Liver (tissue), 9 donors: ENCODE data around the gene LINGO3. TPM values are rescaled to one million over a fixed set of nuclear protein-coding genes. Genes with fewer than 3 reads are reported as not detected.

ENCODE experiments used
- DNase-seq: peaks from one replicate; pipeline ENCODE4 v3.0.0-alpha.2; 2017; ENCODE audit warnings: low spot score
- H3K27ac ChIP-seq, 2 donors: one replicate each; pipeline ENCODE4 v1.7.0; 2013; ENCODE audit warnings: inconsistent platforms in 2 of 2, low read length in 2 of 2, control low read depth in 1 of 2, low read depth in 1 of 2, mild to moderate bottlenecking in 1 of 2
- H3K27me3 ChIP-seq, 4 donors: one replicate each; pipeline versions ENCODE4 v1.6.1 to v1.7.0; 2013; ENCODE audit warnings: low read length in 3 of 4, inconsistent platforms in 1 of 4, mild to moderate bottlenecking in 1 of 4, moderate library complexity in 1 of 4; ENCODE audit not compliant: control insufficient read depth in 4 of 4, insufficient read depth in 4 of 4
- H3K36me3 ChIP-seq, 4 donors: one replicate each; pipeline versions ENCODE4 v1.6.1 to v1.7.0; 2013; ENCODE audit warnings: low read length in 3 of 4, mild to moderate bottlenecking in 3 of 4, low read depth in 1 of 4, moderate library complexity in 1 of 4; ENCODE audit not compliant: control insufficient read depth in 4 of 4, insufficient read depth in 3 of 4
- H3K4me1 ChIP-seq, 4 donors: one replicate each; pipeline versions ENCODE4 v1.6.1 to v1.7.0; 2013; ENCODE audit warnings: low read length in 3 of 4, mild to moderate bottlenecking in 3 of 4, moderate library complexity in 1 of 4; ENCODE audit not compliant: control insufficient read depth in 4 of 4, insufficient read depth in 4 of 4
- H3K4me3 ChIP-seq, 3 donors: one replicate each; pipeline versions ENCODE4 v1.6.1 to v1.7.0; 2013; ENCODE audit warnings: low read length in 3 of 3, control low read depth in 1 of 3, low read depth in 1 of 3, mild to moderate bottlenecking in 1 of 3
- H3K9ac ChIP-seq, 2 donors: one replicate each; pipeline ENCODE4 v1.7.0; 2013; ENCODE audit warnings: low read length in 2 of 2, mild to moderate bottlenecking in 2 of 2, moderate library complexity in 2 of 2, control low read depth in 1 of 2, low read depth in 1 of 2
- H3K9me3 ChIP-seq, 4 donors: one replicate each; pipeline versions ENCODE4 v1.6.1 to v1.7.0; 2013; ENCODE audit warnings: low read length in 3 of 4; ENCODE audit not compliant: control insufficient read depth in 4 of 4
- EGR1 ChIP-seq, 2 donors: IDR thresholded peaks; 2 replicates each; pipeline ENCODE4 v1.6.1; 2016 to 2018; ENCODE audit warnings: antibody characterized with exemption in 2 of 2, low read depth in 2 of 2
- FOXA2 ChIP-seq: IDR thresholded peaks from 2 replicates; pipeline ENCODE4 v1.6.1; 2016; ENCODE audit warnings: antibody characterized with exemption
- JUND ChIP-seq, 2 donors: IDR thresholded peaks; 2 replicates each; pipeline ENCODE4 v1.6.1; 2016; ENCODE audit warnings: antibody characterized with exemption in 2 of 2
- RXRA ChIP-seq, 2 donors: IDR thresholded peaks; 2 replicates each; pipeline ENCODE4 v1.6.1; 2017 to 2018; ENCODE audit warnings: antibody characterized with exemption in 2 of 2, mild to moderate bottlenecking in 1 of 2
- YY1 ChIP-seq: IDR thresholded peaks from 2 replicates; pipeline ENCODE4 v1.6.1; 2016; ENCODE audit warnings: antibody characterized with exemption, mild to moderate bottlenecking
- WGBS: extraction: QIAGEN DNeasy Blood & Tissue Kit; methylation state at CpG from one replicate; pipeline ENCODE4 v1.1.7; 2013; 5-methylcytosine and 5-hydroxymethylcytosine counted together
- polyA plus RNA-seq, 2 donors: library from polyadenylated mRNA; stranded (reverse) in 1 of 2; unstranded in 1 of 2; fragments of 200-250 nt in 1 of 2; fragments of >200 nt in 1 of 2; fragmentation: Nextera tagmentation in 1 of 2; extraction: Ambion mirVana in 1 of 2; gene quantifications; one replicate each; pipeline versions ENCODE4 v1.2.1 to v1.2.3, GENCODE V29; 2013 to 2015
- total RNA-seq, 2 donors: library from RNA; depleted of rRNA; stranded (reverse); fragments of >200 nt; gene quantifications; one replicate each; pipeline ENCODE4 v1.2.3, GENCODE V29; 2014
- TF ChIP-seq, protein P1 (sequence below): fragments of 150-350 bp; IDR thresholded peaks from 2 replicates; pipeline ENCODE4 v1.5.1; 2017; ENCODE audit warnings: improper control_type of control experiment, low read depth, low read length; ENCODE audit not compliant: missing input control
- TF ChIP-seq, protein P2 (sequence below): IDR thresholded peaks from 2 replicates; pipeline ENCODE4 v1.6.1; 2016; ENCODE audit warnings: antibody characterized with exemption
- TF ChIP-seq, protein P3 (sequence below): IDR thresholded peaks from 2 replicates; pipeline ENCODE4 v1.6.1; 2016; ENCODE audit warnings: antibody characterized with exemption
- donor health status: healthy.
- donor health status: healthy.
- donor health status: healthy.
- donor health status: healthy.
- donor health status: healthy.

Gene LINGO3
- total and polyA plus RNA-seq, 4 donors, result 0.02 to 0.08 (median 0.07) TPM

DNA sequence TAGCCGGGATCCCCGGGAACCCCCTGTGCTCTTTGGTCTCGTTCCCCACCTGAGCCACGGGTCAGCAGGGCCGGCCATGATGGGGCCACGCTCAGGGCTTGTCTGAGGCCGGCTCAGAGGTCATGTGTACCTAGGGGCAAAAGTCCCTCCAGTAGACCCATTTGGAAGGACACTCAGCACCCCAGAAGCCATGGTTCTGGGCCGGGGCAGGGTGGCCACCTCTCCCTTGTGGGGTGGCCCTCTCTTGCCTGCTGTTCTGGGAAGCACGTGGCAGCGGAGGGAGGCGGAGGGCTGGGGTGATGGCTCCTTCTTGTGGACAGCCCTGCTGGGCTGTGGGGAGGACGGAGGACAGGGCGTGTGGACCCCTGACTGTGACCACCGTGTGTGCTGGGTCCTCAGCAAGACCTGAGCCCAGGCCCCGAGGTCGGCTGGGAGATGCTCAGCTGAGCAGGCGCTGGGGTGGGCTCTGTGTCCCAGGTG lies 19.6 kb downstream of the LINGO3 start (continued):
- no peak for TF ChIP-seq YY1
- TF ChIP-seq, protein P1, sequence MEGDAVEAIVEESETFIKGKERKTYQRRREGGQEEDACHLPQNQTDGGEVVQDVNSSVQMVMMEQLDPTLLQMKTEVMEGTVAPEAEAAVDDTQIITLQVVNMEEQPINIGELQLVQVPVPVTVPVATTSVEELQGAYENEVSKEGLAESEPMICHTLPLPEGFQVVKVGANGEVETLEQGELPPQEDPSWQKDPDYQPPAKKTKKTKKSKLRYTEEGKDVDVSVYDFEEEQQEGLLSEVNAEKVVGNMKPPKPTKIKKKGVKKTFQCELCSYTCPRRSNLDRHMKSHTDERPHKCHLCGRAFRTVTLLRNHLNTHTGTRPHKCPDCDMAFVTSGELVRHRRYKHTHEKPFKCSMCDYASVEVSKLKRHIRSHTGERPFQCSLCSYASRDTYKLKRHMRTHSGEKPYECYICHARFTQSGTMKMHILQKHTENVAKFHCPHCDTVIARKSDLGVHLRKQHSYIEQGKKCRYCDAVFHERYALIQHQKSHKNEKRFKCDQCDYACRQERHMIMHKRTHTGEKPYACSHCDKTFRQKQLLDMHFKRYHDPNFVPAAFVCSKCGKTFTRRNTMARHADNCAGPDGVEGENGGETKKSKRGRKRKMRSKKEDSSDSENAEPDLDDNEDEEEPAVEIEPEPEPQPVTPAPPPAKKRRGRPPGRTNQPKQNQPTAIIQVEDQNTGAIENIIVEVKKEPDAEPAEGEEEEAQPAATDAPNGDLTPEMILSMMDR, result no peak
- no peak for TF ChIP-seq RXRA (IDR thresholded peaks at IDR 0.05)
- TF ChIP-seq, protein P2, sequence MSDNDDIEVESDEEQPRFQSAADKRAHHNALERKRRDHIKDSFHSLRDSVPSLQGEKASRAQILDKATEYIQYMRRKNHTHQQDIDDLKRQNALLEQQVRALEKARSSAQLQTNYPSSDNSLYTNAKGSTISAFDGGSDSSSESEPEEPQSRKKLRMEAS, result no peak
- TF ChIP-seq, protein P3, sequence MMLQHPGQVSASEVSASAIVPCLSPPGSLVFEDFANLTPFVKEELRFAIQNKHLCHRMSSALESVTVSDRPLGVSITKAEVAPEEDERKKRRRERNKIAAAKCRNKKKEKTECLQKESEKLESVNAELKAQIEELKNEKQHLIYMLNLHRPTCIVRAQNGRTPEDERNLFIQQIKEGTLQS, result no peak

DNA sequence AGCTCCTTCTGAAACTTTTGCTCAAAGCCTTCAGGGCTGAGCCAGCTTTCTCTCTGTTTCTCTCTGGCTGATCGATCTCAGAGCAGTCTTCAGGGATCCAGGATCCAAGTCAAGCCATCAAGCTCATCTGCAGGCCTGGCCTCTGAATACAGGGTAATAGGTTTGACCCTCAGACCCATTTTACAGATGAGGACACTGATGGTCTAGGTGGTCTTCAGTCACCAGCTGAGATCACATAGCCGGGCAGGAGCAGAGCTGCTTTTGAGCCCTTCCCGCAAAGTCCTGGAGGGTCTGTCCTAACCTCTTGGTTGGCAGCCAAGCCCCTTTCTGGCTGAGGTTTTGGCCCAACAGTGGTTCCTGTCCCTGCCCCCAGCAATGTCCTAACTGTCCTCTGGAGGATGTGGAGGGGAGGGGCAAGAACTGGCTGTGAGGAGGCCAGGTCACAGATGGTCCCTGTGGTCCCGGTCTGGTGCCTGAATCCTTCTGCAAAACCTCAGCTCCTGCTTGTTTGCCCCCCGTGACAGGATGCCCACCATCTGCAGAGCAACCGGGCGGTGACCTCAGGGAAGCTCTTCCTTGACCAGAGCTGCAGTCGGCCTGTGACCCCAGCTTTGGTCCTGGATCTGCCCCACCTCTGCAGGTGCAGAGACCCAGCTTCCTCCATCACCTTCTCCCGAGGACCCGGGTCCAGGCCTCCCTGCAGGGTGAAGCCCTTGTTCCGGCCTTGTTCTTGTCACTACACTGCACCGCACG lies 20.2 kb downstream of the LINGO3 start:
- Histone ChIP-seq H3K27ac (peak overlapping the region in 1 of 2 donors; percentile 12), H3K9me3 (no peaks in the 10 kb centered on the region), H3K36me3 (no peaks in the 10 kb centered on the region), H3K27me3 (peaks cover 0 to 3% (median 0%) of the 10 kb centered on the region in 4 donors), H3K9ac (no peak overlapping the region), H3K4me3 (no peak overlapping the region), H3K4me1 (peaks cover 0 to 20% (median 11%) of the 10 kb centered on the region in 4 donors)
- no peak for DNase-seq
- TF ChIP-seq, protein P2, result no peak
- 65% methylated on average over 13 of the region's 13 CpGs for WGBS

DNA sequence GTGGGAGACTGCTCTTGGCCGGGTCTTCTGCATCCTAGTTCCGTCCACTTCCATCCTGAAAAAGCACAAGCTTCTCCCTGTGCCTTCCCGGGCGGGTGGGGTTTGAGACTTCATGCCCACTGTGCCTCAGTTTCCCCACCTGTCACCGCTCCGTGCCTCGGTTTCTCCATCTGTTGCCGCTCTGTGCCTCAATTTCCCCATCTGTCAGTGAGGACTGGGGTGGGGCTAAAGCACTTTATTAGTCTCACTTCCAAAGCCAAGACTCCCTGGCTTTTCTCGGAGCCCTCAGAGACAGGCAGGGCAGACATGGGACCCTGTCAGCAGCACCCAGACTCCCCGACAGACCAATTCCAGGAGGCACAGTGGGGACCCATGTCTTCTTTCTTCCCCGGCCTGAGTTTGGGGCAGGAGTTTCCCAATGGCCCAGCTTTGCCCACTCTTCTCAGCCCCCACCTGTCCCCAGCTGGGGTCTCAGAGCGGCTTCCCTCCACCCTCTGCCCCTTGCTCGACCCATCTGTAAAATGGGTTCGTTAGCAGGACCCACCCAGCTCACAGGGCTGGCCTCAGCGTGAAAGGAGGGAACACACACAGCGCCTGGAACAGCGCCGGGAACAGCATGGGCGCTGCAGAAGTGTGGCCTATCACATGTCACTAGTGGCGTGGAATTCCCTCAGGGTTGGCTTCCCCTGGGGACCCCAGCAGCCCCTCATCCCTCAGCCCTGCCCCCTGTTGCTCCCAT lies 21.4 kb downstream of the LINGO3 start:
- Histone ChIP-seq H3K27ac (no peak overlapping the region), H3K36me3 (no peaks in the 10 kb centered on the region), H3K9ac (no peak overlapping the region), H3K27me3 (peaks cover 0 to 3% (median 0%) of the 10 kb centered on the region in 4 donors), H3K4me3 (no peak overlapping the region), H3K4me1 (peaks cover 0 to 18% (median 10%) of the 10 kb centered on the region in 4 donors), H3K9me3 (no peaks in the 10 kb centered on the region)
- TF ChIP-seq FOXA2, result no peak
- TF ChIP-seq JUND (IDR thresholded peaks at IDR 0.05), result no peak
- no peak for TF ChIP-seq EGR1 (IDR thresholded peaks at IDR 0.05; ENCODE audit: low read depth in 2 of 2)
- no peak for DNase-seq
- 82% methylated on average over 20 of the region's 20 CpGs for WGBS

DNA sequence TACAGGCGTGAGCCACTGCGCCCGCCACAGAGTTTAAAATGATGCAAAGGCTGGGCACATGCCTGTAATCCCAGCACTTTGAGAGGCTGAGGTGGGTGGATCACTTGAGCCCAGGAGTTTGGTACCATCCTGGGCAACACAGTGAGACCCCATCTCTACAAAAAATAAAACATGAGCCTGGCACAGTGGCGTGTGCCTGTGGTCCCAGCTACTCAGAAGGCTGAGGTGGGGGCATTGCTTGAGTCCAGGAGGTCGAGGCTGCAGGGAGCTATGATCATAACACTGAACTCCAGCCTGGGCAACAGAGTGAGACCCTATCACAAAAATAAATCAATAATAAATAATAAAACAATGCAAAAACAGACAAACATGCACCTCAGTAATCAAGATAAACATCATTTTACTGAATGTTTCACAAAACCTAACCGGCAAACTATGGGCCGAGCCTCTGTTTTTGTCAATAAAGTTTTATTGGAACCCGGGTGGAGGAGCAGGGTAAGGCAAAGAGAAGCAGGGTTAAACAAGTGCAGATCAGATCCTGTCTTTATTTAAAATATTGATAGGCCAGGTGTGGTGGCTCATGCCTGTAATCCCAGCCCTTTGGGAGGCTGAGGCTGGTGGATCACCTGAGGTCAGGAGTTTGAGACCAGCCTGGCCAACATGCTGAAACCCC lies 24.0 kb downstream of the LINGO3 start:
- Histone ChIP-seq H3K4me3 (no peak overlapping the region), H3K4me1 (no peaks in the 10 kb centered on the region), H3K27ac (no peak overlapping the region), H3K27me3 (no peaks in the 10 kb centered on the region), H3K36me3 (no peaks in the 10 kb centered on the region), H3K9ac (no peak overlapping the region), H3K9me3 (no peaks in the 10 kb centered on the region)
- TF ChIP-seq, protein P1, result no peak
- no peak for TF ChIP-seq EGR1 (IDR thresholded peaks at IDR 0.05; ENCODE audit: low read depth in 2 of 2)
- TF ChIP-seq, protein P2, result no peak
- WGBS, result 96% methylated on average over 8 of the region's 8 CpGs
- no peak for DNase-seq
